ENCODE measurements around the gene OPN3. TPM values are rescaled to one million over a fixed set of nuclear protein-coding genes. Genes with fewer than 3 reads are reported as not detected.

The OPN3 gene
- total and polyA plus RNA-seq, 4 donors, result 11.3 to 19.1 (median 15.5) TPM

- no peak overlapping the region for H3K9ac ChIP-seq (ENCODE audit: low read depth in 1 of 2, low read length in 2 of 2)
- 81% methylated on average over 9 of the region's 9 CpGs for WGBS
- TF ChIP-seq YY1 (IDR thresholded peaks at IDR 0.05) (no peak), GABPA (IDR thresholded peaks at IDR 0.05 in 1 of 2, conservative IDR thresholded peaks at IDR 0.05 in 1 of 2) (no peak), MAX (IDR thresholded peaks at IDR 0.05) (no peak), FOXA2 (IDR thresholded peaks at IDR 0.05) (no peak), ZBTB33 (IDR thresholded peaks at IDR 0.05) (no peak), ATF3 (IDR thresholded peaks at IDR 0.05) (no peak), RAD21 (IDR thresholded peaks at IDR 0.05) (peak in 1 of 2 donors; percentile 60), EGR1 (IDR thresholded peaks at IDR 0.05; ENCODE audit: low read depth in 2 of 2) (no peak), FOXA1 (IDR thresholded peaks at IDR 0.05) (no peak), CTCF (IDR thresholded peaks at IDR 0.05; ENCODE audit: low read depth, low read length, missing input control) (peak; percentile 17), JUND (IDR thresholded peaks at IDR 0.05) (no peak), HNF4G (IDR thresholded peaks at IDR 0.05) (no peak), SP1 (IDR thresholded peaks at IDR 0.05) (no peak), NR2F2 (IDR thresholded peaks at IDR 0.05) (no peak), HNF4A (conservative IDR thresholded peaks at IDR 0.05) (no peak), TAF1 (conservative IDR thresholded peaks at IDR 0.05) (no peak), RXRA (IDR thresholded peaks at IDR 0.05) (no peak)
- H3K27me3 ChIP-seq (ENCODE audit: control insufficient read depth in 4 of 4, insufficient read depth in 4 of 4, low read length in 3 of 4), result no peaks in the 10 kb centered on the region
- H3K9me3 ChIP-seq (ENCODE audit: control insufficient read depth in 4 of 4, low read length in 3 of 4), result no peaks in the 10 kb centered on the region
- peaks cover 0 to 8% (median 0%) of the 10 kb centered on the region in 4 donors for H3K36me3 ChIP-seq (ENCODE audit: control insufficient read depth in 4 of 4, insufficient read depth in 3 of 4, low read depth in 1 of 4, low read length in 3 of 4)
- peaks cover 2 to 10% (median 8%) of the 10 kb centered on the region in 4 donors for H3K4me1 ChIP-seq (ENCODE audit: control insufficient read depth in 4 of 4, insufficient read depth in 4 of 4, low read length in 3 of 4)
- no peak for DNase-seq (ENCODE audit: low spot score)
- H3K4me3 ChIP-seq (ENCODE audit: low read depth in 1 of 3, low read length in 3 of 3), result no peak overlapping the region
- no peak overlapping the region for H3K27ac ChIP-seq (ENCODE audit: low read depth in 1 of 2, low read length in 2 of 2)
Observed at GRCh38 chr1:241605146-241605805, 34.9 kb downstream of the OPN3 start.

GRCh38 chr1:241603731-241604245 is 36.4 kb downstream of the OPN3 start:
- H3K27me3 ChIP-seq (ENCODE audit: control insufficient read depth in 4 of 4, insufficient read depth in 4 of 4, low read length in 3 of 4), result no peaks in the 10 kb centered on the region
- H3K4me1 ChIP-seq (ENCODE audit: control insufficient read depth in 4 of 4, insufficient read depth in 4 of 4, low read length in 3 of 4), result no peaks in the 10 kb centered on the region
- no peak overlapping the region for H3K9ac ChIP-seq (ENCODE audit: low read depth in 1 of 2, low read length in 2 of 2)
- no peaks in the 10 kb centered on the region for H3K9me3 ChIP-seq (ENCODE audit: control insufficient read depth in 4 of 4, low read length in 3 of 4)
- H3K27ac ChIP-seq (ENCODE audit: low read depth in 1 of 2, low read length in 2 of 2), result no peak overlapping the region
- H3K4me3 ChIP-seq (ENCODE audit: low read depth in 1 of 3, low read length in 3 of 3), result no peak overlapping the region
- WGBS, result 72% methylated on average over 3 of the region's 3 CpGs
- DNase-seq (ENCODE audit: low spot score), result no peak
- H3K36me3 ChIP-seq (ENCODE audit: control insufficient read depth in 4 of 4, insufficient read depth in 3 of 4, low read depth in 1 of 4, low read length in 3 of 4), result peaks cover 0 to 8% (median 0%) of the 10 kb centered on the region in 4 donors
- no peak for TF ChIP-seq RAD21 (IDR thresholded peaks at IDR 0.05)
- TF ChIP-seq NR2F2 (IDR thresholded peaks at IDR 0.05), result no peak
- TF ChIP-seq GABPA (IDR thresholded peaks at IDR 0.05 in 1 of 2, conservative IDR thresholded peaks at IDR 0.05 in 1 of 2), result no peak
- TF ChIP-seq REST (IDR thresholded peaks at IDR 0.05), result no peak
- no peak for TF ChIP-seq MAX (IDR thresholded peaks at IDR 0.05)
- TF ChIP-seq HNF4G (IDR thresholded peaks at IDR 0.05), result no peak
- TF ChIP-seq FOXA2 (IDR thresholded peaks at IDR 0.05), result no peak
- TF ChIP-seq EGR1 (IDR thresholded peaks at IDR 0.05; ENCODE audit: low read depth in 2 of 2), result no peak
- TF ChIP-seq HNF4A (conservative IDR thresholded peaks at IDR 0.05), result no peak
- TF ChIP-seq ATF3 (IDR thresholded peaks at IDR 0.05), result no peak
- TF ChIP-seq FOXA1 (IDR thresholded peaks at IDR 0.05), result no peak
- no peak for TF ChIP-seq TAF1 (conservative IDR thresholded peaks at IDR 0.05)
- TF ChIP-seq RXRA (IDR thresholded peaks at IDR 0.05), result no peak
- TF ChIP-seq CTCF (IDR thresholded peaks at IDR 0.05; ENCODE audit: low read depth, low read length, missing input control), result no peak
- TF ChIP-seq SP1 (IDR thresholded peaks at IDR 0.05), result no peak
- TF ChIP-seq YY1 (IDR thresholded peaks at IDR 0.05), result no peak
